Left renal pelvis (tissue), 4 donors: Measurements from ENCODE around the gene IQSEC3. TPM values are rescaled to one million over a fixed set of nuclear protein-coding genes. Genes with fewer than 3 reads are reported as not detected.

Experiments
- DNase-seq, 4 donors: peaks; one replicate each; pipeline ENCODE4 v3.0.0-alpha.2; 2013; ENCODE audit warnings: low read depth in 4 of 4, low spot score in 3 of 4
- polyA plus RNA-seq, 4 donors: library from polyadenylated mRNA; unstranded; fragments of 120-200 nt; gene quantifications; one replicate each; pipeline ENCODE4 v1.2.1, GENCODE V29; 2013; ENCODE audit not compliant: insufficient read length in 4 of 4

IQSEC3 gene
- polyA plus RNA-seq, 4 donors: 6.4 to 10.5 (median 7.4) TPM

GRCh38 chr12:191541-191940, 125.0 kb downstream of the IQSEC3 start:
- no peak for DNase-seq

DNA sequence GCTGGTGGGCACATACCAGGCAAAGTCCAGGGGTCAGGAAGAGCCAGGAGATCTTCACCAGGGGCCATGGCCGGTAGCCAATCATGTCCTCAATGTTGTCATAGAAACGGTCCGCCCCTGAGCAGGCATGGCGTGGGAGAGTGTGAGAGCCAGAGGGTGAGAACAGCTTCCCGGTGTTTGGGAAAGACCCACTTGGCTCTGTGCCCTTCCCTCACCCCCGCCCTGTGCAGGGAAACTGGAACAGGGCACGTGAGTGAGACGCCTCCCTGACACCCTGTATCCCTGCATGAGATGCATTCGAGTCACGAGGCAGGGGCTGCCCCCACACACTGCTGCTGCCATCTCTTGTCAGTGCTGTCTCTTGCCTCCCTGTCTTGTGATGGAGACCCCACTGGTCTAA, 126.7 kb downstream of the IQSEC3 start:
- no peak for DNase-seq

- DNase-seq: no peak
Measured at GRCh38 chr12:194276-194675, 127.7 kb downstream of the IQSEC3 start.

- no peak for DNase-seq
Measured at GRCh38 chr12:195156-195555, 128.6 kb downstream of the IQSEC3 start.

- DNase-seq: no peak
Measured at GRCh38 chr12:195951-196350, 129.4 kb downstream of the IQSEC3 start.

DNA sequence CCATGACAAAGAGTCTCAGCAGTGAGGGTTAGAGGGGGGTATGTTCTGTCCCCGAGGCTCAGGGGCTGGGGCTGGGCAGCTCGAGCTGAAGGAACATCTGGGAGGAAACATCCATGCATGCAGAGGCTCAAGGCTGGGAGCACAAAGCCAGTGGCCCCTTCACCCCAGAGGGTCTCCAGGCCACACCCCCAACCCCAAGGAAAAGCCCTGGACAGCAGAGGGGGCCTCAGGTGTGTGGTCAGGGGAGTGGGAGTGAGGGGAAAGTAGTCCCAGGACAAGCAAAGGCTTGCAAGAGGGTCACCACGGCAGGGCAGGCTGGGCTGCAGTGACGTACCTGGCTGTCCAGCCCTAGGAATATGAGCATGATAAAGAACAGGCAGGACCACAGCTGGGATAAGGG, 129.9 kb downstream of the IQSEC3 start:
- no peak for DNase-seq

- no peak for DNase-seq
Measured at GRCh38 chr12:197347-197746, 130.8 kb downstream of the IQSEC3 start.

DNA sequence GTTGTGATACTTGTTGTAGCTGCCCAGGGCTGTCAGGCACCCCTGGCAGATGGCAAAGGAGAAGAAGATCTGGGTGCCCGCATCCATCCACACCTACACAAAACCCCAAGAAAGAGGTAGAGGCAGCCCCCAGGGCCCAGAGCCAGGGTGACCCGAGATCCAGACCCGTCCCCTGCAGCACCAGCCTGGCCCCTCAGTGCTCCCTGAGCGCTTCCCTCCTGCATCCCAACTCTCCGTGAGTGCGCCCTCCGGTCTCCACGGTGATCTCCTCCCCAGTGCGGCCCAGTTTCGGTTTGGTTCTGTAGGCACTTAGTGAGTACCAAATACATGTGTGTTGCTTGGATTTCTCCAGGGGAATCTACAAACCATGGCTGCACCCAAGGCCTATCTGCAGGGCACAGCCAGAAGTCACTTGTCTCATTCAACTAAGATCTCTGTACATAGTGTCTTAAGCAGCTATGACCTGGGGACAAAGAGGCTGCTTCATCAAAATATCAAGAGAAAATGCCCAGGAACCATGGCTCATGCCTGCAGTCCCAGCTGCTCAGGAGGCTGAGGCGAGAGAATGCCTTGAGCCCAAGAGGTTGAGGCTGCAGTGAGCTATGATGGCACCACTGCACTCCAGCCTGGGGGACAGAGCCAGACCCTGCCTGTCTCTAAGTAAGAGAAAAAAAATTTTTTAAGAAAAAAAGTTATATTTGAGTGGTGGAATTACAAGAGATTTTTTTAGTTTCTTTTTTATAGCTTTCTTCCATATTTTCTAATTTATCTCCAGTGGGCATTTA, 131.5 kb downstream of the IQSEC3 start:
- no peak for DNase-seq

DNA sequence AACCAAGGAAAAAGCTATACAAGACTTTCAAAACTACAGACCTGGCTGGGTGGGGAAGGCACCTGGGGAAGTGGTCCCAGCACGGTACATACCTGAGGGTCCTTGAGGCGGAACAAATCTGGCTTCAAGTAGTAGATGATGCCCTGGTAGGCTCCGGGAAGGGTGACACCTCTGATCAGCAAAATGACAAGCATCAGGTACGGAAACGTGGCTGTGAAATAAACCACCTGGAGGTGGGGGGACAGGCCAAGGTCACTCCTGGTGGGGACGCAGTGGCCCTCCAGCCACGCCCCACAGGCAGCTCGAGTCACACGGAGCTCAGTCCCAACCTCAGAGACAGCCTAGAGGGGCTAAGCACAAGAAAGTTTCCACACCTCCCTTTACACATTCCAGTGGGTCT, 132.1 kb downstream of the IQSEC3 start:
- DNase-seq: no peak

DNA sequence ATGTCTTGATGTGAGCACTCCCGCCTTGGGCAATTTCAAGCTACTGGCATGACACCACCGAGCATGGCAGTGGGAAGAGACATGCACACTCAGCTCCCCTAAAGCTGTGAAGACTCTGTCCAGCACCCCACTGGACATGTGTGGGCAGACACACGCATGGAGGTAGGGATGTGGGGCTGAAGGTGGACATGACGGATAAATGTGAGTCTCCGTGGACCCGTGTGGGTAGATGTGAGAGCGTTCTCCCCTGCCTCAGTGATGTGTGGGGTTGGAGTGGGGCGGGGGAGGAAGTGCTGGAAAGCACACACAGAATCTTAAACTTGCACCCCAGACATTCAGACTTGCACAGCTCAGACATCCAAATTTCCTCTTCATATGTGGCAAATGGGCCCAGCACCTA, 134.8 kb downstream of the IQSEC3 start:
- DNase-seq: no peak

DNA sequence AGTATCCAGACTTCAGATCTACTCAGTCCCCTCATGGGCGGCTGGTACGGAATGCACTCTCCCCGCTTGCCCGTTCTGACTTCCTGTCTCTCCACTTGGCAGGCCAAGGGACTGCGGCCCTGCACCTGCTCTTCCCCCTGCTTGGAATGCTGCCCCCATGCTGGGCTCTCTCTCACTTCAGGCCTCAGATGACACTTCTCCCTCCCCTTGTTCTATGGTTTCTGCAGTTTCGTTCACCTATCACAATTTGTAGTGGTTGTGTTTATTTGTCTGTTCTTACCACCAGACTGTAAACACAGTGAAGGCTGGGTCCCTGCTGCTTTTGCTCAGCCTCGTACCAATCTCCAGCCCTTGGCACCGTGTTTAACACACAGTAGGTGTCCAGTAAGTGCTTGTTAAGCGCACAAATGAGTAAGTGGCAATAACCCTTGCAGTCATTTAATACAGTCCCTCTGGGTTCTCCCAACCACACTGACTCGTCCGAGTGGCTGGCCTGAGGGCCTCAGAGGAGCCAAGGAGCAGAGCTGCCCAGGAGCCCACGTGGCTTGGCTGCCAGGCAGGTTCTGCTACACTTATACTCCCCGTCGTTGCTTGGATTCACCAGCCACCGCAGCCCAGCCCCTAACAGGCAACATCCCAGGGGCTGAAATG, 135.6 kb downstream of the IQSEC3 start:
- no peak for DNase-seq

GRCh38 chr12:203074-203461, 136.5 kb downstream of the IQSEC3 start:
- DNase-seq: no peak

DNA sequence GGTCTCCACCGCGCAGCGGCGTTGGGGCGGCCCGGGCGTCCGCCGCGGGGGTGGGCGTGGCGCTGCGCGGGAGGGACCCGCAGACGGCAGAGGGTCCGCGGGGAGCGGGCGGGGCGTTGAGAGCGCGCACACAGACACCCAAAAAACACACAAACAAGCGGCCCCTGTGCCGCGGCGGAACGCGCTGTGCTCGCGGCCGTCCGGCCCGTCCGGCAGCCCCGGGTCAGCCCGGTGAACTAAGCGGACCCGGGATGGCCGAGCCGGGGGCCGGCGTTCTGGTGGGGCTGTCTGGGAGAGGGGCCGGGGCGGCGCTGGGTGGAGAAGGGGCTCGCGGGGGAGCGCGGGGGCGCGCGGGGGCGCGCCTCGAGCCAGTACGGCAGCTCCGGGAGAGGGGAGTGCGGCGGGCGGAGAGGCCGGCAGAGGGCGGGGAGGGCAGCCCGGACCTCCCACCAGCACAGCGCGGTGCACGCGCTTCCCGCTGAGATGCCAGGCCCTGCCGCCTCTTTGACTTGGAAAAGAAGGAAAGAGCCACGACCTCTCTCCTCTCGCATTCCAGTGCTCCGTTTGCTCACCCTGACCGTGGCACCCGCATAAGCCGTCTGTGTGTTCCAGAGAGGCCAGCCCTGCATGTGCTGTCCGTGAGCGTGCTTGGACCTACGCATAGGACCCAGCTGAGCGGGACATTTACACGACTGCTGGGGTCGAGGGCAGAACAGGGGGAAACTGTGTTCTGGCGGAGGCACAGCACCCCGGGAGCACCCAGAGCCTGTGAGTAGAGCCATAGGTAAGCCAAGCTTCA, 137.1 kb downstream of the IQSEC3 start:
- no peak for DNase-seq

GRCh38 chr12:204261-204678, 137.7 kb downstream of the IQSEC3 start:
- DNase-seq: no peak

- no peak for DNase-seq
Measured at GRCh38 chr12:205026-205425, 138.5 kb downstream of the IQSEC3 start.

GRCh38 chr12:206746-207440, 140.3 kb downstream of the IQSEC3 start:
- DNase-seq: no peak

DNA sequence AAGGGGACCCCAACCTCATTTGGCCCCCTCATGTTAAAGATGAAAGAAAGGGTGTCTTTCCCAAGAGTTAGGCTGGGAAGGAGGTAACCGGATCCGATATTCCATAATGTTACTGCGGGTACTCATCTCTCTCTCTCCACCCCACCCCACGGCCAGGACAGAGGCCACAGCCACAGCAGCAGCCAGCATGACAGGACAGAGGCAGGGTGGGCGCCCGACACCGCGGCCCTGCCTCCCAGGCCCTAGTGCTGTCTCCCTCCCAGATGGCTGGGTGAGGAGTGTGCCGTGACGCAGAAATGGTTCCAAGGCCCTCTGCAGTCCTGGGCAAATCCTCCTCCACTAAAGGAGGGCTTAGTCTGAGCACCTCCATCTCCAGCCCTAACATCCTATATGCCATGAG, 141.2 kb downstream of the IQSEC3 start:
- DNase-seq: no peak

- no peak for DNase-seq
Measured at GRCh38 chr12:208813-209212, 142.2 kb downstream of the IQSEC3 start.

DNA sequence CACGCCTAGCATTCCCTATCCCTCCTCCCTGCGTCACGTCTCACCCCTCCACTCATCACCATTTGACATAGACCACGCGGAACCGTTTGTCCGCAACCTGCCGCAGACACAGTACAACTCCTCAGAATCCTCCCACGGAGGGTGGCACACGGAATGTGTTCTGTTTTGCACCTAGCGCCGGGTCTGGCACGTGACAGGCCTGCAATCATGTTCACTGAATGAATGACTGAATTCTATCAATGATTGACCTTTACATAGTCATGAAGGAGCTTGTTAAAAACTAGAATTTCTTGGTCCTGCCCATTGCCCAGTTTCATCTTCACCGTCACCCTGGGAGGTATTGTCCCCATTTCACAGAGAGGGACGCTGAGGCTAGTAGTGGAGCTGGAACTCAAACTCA, 142.7 kb downstream of the IQSEC3 start:
- no peak for DNase-seq

DNA sequence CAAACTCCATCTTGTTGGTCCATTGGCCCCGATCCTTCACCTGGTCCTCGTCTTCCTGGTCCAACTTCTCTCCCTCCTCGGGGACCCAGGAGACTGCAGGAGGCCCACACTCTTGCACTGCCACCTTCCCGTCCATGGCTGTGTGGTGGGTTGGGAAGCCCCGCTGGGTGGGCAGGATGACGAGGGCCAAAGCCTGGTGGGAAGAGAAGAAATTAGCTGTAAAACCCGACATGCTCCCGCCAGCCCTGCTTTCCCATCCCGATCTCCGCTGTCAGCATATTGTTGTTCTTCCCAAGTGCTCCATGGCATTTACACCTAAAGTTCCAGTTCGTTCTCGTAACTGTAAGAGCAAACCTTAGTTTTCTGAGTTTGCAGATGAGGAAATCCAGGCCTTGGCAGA, 143.3 kb downstream of the IQSEC3 start:
- DNase-seq: no peak
